GM12801 (cell line): ENCODE results near the gene MCHR1.

ENCODE experiments used
- TF ChIP-seq, protein P1 (sequence below): IDR thresholded peaks from one replicate; pipeline ENCODE4 v1.5.1; 2011; ENCODE audit warnings: control low read depth; ENCODE audit not compliant: insufficient read length; ENCODE audit errors: extremely low read depth

The MCHR1 gene, protein sequence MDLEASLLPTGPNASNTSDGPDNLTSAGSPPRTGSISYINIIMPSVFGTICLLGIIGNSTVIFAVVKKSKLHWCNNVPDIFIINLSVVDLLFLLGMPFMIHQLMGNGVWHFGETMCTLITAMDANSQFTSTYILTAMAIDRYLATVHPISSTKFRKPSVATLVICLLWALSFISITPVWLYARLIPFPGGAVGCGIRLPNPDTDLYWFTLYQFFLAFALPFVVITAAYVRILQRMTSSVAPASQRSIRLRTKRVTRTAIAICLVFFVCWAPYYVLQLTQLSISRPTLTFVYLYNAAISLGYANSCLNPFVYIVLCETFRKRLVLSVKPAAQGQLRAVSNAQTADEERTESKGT

DNA sequence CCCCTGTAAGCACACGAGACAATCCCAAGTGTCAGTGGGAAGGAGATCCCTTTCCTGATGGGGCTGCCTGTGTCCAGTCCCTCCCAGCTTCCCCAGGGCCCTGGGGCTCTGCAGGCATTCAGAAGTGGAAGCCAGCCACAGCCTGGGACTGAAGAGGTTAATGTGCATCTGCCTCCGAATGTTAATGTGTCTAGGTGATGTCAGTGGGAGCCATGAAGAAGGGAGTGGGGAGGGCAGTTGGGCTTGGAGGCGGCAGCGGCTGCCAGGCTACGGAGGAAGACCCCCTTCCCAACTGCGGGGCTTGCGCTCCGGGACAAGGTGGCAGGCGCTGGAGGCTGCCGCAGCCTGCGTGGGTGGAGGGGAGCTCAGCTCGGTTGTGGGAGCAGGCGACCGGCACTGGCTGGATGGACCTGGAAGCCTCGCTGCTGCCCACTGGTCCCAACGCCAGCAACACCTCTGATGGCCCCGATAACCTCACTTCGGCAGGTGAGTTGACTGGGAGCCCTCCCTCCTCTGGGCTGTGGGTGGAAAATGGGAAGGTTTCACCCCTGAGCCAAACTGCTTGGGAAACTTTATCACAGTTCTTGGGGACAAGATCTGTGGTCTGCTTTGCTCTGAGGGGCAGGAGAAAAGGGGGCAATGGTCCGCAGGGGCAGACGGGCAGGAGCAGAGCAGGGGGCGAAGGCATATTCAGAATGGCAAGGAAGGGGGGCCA, at the start of gene MCHR1:
Gene MCHR1, plus strand, starts transcription at position 236 of the 715 bp plus-strand sequence. Its CDS starts 169 bp downstream, at position 405.
- TF ChIP-seq, protein P1, sequence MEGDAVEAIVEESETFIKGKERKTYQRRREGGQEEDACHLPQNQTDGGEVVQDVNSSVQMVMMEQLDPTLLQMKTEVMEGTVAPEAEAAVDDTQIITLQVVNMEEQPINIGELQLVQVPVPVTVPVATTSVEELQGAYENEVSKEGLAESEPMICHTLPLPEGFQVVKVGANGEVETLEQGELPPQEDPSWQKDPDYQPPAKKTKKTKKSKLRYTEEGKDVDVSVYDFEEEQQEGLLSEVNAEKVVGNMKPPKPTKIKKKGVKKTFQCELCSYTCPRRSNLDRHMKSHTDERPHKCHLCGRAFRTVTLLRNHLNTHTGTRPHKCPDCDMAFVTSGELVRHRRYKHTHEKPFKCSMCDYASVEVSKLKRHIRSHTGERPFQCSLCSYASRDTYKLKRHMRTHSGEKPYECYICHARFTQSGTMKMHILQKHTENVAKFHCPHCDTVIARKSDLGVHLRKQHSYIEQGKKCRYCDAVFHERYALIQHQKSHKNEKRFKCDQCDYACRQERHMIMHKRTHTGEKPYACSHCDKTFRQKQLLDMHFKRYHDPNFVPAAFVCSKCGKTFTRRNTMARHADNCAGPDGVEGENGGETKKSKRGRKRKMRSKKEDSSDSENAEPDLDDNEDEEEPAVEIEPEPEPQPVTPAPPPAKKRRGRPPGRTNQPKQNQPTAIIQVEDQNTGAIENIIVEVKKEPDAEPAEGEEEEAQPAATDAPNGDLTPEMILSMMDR: no peak

DNA sequence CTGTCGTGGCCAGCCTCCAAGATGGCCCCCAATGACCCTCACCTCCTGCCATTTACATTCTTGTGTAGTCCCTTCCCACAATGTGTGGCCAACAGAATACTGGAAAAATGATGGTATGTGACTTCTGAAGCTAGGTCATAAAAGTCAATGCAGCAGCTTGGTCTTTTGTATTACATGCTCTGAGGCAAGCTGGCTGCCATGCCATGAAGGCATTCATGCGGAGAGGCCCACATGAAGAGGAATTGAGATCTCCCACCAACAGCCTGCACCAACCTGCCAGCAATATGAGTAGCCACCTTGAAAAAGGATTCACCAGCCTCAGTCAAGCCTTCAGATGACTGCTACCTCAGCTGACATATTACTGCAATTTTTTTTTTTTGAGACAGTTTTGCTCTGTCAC, 47.4 kb upstream of the MCHR1 start:
- TF ChIP-seq, protein P1: no peak

DNA sequence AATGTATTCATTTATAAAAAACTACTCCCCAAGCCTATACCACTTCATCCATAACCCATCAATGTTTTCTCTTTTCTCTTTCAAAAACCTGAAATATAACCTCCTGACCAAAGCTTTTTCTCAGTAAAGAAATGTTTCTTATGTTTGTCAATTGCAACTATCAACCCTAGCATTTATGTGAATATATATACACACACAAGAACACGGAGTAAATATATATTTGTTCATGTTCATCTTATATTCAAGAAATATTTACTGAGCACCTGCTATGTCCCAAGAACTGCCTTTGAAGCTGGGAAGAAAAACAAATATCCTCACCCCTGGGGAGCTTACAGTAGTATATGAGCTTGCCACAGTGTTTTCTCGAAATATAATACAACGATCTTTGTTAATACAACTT, 46.2 kb upstream of the MCHR1 start:
- TF ChIP-seq, protein P1: no peak

DNA sequence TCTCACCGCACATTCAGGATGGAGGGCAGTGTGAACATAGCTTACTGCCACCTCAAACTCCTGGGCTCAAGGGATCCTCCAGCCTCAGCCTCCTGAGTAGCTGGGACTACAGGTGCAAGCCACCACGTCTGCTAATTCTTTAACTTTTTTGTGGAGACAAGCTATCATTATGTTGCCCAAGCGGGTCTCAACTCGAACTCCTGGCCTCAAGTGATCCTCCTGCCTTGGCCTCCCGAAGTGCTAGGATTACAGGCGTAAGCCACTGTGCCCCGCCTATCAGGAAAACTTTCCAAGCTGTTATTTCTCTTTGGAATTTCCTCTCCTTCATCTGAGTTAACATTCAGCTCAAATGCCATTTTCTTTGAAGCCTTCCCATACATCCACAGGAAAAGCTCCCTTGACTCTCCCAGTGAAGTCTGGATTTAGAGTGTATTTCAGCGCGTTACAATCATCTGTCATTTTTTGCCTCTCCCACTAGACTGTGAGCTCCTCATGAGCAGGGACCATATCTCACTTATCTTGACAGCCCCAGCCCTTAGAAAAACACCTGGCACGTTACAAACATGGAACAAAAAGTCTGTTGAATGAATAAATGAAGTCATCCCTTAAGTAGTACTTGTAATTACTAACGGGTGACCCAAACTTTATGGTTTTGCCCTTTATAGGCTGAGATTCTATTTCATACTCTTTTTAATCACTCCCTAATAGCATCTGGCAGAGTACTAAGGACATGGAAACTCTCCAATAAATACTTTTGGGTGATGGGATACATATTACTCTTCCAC, 45.0 kb upstream of the MCHR1 start:
- TF ChIP-seq, protein P1: no peak

DNA sequence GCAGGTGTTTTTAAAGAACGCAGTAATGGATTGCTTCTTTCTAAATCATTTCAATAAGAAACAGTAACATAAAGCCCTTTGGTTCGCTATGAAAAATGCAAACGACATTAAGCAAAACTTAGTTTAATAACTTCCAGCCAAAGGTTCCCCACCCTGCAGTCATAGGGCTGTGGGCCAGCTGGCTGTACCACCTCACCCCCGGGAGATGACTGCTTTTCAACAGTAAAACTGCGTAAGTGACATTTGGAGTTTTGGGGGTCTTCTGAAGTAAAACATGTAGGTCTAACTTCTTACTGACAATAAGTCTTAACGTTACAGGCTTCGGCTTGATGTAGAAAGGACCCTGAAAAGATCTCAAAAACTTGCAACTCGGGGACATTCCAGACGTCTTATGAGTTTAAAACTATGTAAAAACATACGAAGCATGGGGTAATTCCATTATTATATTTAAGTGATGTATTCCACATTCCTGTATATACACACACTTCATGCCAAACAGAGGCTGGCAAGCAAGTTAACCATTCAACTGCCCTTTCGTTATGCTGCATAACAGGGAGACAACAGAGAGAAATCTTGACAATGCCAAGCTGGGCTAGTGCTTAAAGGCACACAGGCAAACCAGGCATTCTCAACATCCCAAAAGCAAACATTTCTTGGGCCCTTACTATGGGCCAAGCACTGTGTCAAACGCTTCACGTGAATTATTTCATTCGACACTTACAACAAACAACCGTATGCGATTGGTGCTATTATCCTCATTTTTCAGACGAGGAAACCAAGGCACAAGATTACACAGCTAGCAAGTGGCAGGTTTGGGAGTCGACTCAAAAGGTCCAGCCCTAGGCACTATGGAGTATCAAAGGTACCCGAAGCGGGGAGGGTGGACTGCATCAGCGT, 44.0 kb upstream of the MCHR1 start:
- TF ChIP-seq, protein P1: no peak

DNA sequence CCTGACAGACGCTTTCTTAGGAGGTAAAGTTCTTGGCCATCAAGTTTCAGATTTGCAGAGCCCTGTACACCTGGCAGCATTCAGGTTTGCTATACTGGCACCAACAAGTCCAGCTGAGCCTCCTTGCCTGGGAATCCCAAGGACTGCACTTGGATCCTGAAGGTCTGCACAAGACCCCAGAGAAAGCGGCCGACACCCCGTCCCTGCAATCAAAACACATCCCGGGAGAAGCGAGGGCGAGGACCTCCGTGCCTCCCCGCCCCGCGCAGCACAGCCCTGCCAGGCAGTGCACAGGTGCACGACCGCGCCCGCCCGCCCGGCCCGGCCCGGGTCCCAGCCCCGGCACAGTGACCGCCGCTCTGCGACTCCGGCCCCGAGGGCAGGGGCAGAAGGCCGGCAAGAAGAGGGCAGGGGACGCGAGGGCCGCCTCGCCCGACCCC, 43.3 kb upstream of the MCHR1 start:
- TF ChIP-seq, protein P1: no peak
